NT2/D1 (cell line): Measurements from ENCODE around the gene SMYD2.

ENCODE experiments used
- SUZ12 ChIP-seq: IDR thresholded peaks from 2 replicates; pipeline ENCODE4 v1.6.1; 2011; ENCODE audit not compliant: insufficient read length, insufficient read depth; ENCODE audit errors: extremely low read depth
- YY1 ChIP-seq: IDR thresholded peaks from 2 replicates; pipeline ENCODE4 v1.6.1; 2011; ENCODE audit not compliant: insufficient read length, insufficient read depth
- ZNF274 ChIP-seq: IDR thresholded peaks from 2 replicates; pipeline ENCODE4 v1.6.1; 2011; ENCODE audit warnings: mild to moderate bottlenecking, low read depth, low read length

GRCh38 chr1:214379236-214379970 is 98.4 kb downstream of the SMYD2 start:
- TF ChIP-seq ZNF274 (no peak), YY1 (no peak), SUZ12 (no peak)
